K562 (cell line): ENCODE measurements around the gene NTRK3. TPM values are rescaled to one million over a fixed set of nuclear protein-coding genes. Genes with fewer than 3 reads are reported as not detected.

ENCODE experiments used
- ATAC-seq: fragments of 200-7000 bp; cut with Tn5 transposase; 3 replicates; pipeline ENCODE4 v1.9.1; 2020; ENCODE audit warnings: moderate library complexity
- BruUV-seq: library from RNA; stranded (reverse); fragments of 400-500 nt; replicated peaks from 2 replicates; lab custom pipeline; 2021; lab: Mats Ljungman, UMichigan
- CTCF ChIA-PET: fragments of 300-600 bp; formaldehyde crosslinking; extraction: SDS; loops from one replicate; lab custom pipeline; 2021; ENCODE audit warnings: low intra/inter-chr PET ratio; lab: Yijun Ruan, JAX
- POLR2A ChIA-PET: fragments of 300-600, 350-650 bp; sonication (Branson Sonifier 250); formaldehyde crosslinking; extraction: SDS; loops from one replicate; lab custom pipeline; 2021; ENCODE audit warnings: antibody characterized with exemption, inconsistent platforms; lab: Yijun Ruan, JAX
- DNase-seq, 4 experiments: peaks; one replicate each; pipeline versions ENCODE4 v3.0.0 to v3.0.0-alpha.2; 2011 to 2018; ENCODE audit warnings: low spot score in 3 of 4, mixed read lengths in 3 of 4; ENCODE audit errors: extremely low read depth in 1 of 4
- FAIRE-seq: peaks from 2 replicates; lab custom pipeline; 2011; peaks lifted over from hg19 to GRCh38; lab: Jason Lieb, UNC
- H2AFZ ChIP-seq: 2 replicates; pipeline ENCODE4 v1.6.0; 2011; ENCODE audit warnings: low read depth, low read length, control low read depth, inconsistent platforms
- H3K27ac ChIP-seq: fragments of 200-600 bp; 3 replicates; pipeline ENCODE4 v1.8.0; 2011; ENCODE audit warnings: low read depth, mild to moderate bottlenecking, control low read depth, inconsistent platforms, low read length, moderate library complexity, mixed read lengths; ENCODE audit errors: extremely low read depth
- H3K27me3 ChIP-seq, 2 experiments: fragments of 300-600 bp in 1 of 2; 2 replicates in 1 of 2; 3 replicates in 1 of 2; pipeline versions ENCODE4 v1.6.0 to v1.8.0; 2011; ENCODE audit warnings: inconsistent platforms in 2 of 2, low read length in 2 of 2, mild to moderate bottlenecking in 1 of 2, mixed read lengths in 1 of 2, moderate library complexity in 1 of 2; ENCODE audit not compliant: control insufficient read depth in 2 of 2, insufficient read depth in 2 of 2
- H3K36me3 ChIP-seq: fragments of 300-600 bp; 3 replicates; pipeline ENCODE4 v1.8.0; 2011; ENCODE audit warnings: mild to moderate bottlenecking, low read length, inconsistent platforms; ENCODE audit not compliant: control insufficient read depth, insufficient read depth
- H3K4me1 ChIP-seq, 2 experiments: fragments of 200-600 bp in 1 of 2; replicated peaks in 1 of 2; 2 replicates in 1 of 2; 3 replicates in 1 of 2; pipeline versions ENCODE4 v1.5.1 to v1.8.0; 2011; ENCODE audit warnings: inconsistent platforms in 2 of 2, low read length in 2 of 2, mild to moderate bottlenecking in 1 of 2, mixed read lengths in 1 of 2, moderate library complexity in 1 of 2; ENCODE audit not compliant: control insufficient read depth in 2 of 2, insufficient read depth in 2 of 2
- H3K4me2 ChIP-seq: 2 replicates; pipeline ENCODE4 v1.6.1; 2011; ENCODE audit warnings: low read length, control low read depth, inconsistent platforms, mixed read lengths; ENCODE audit not compliant: insufficient read depth
- H3K4me3 ChIP-seq: fragments of 200-600 bp; sonication (generic), shearing (Covaris generic); 2 replicates; pipeline ENCODE4 v1.5.1; 2016; ENCODE audit warnings: control low read depth, inconsistent platforms
- H3K79me2 ChIP-seq: fragments of 200-600 bp; 3 replicates; pipeline ENCODE4 v1.8.0; 2011; ENCODE audit warnings: low read length, inconsistent platforms; ENCODE audit not compliant: control insufficient read depth, insufficient read depth
- H3K9ac ChIP-seq, 2 experiments: 2 replicates each; pipeline versions ENCODE4 v1.6.0 to v1.6.1; 2011; ENCODE audit warnings: low read depth in 2 of 2, low read length in 2 of 2, control low read depth in 1 of 2, inconsistent platforms in 1 of 2, mild to moderate bottlenecking in 1 of 2, mixed read lengths in 1 of 2; ENCODE audit not compliant: insufficient read depth in 1 of 2
- H3K9me1 ChIP-seq: one replicate; pipeline ENCODE4 v1.6.0; 2011; ENCODE audit warnings: inconsistent platforms, mild to moderate bottlenecking, low read length, moderate library complexity; ENCODE audit not compliant: control insufficient read depth, insufficient read depth
- H3K9me3 ChIP-seq: replicated peaks from 2 replicates; pipeline ENCODE4 v1.5.1; 2011; ENCODE audit warnings: low read depth, low read length, inconsistent platforms; ENCODE audit not compliant: control insufficient read depth, insufficient read depth
- H4K20me1 ChIP-seq: replicated peaks from 2 replicates; pipeline ENCODE4 v1.6.1; 2011; ENCODE audit warnings: low read length, inconsistent platforms, mixed read lengths; ENCODE audit not compliant: control insufficient read depth, insufficient read depth
- NFRKB ChIP-seq: fragments of 450-650 bp; IDR thresholded peaks from 2 replicates; pipeline ENCODE4 v1.6.1; 2016; ENCODE audit warnings: low read depth
- NUFIP1 ChIP-seq: fragments of 450-650 bp; IDR thresholded peaks from 2 replicates; pipeline ENCODE4 v1.6.1; 2018; ENCODE audit not compliant: partially characterized antibody
- RBM39 ChIP-seq: fragments of 200-400 bp; formaldehyde crosslinking; optimal IDR thresholded peaks from 2 replicates; pipeline ENCODE3; 2018; ENCODE audit warnings: low read depth, low read length
- SRSF1 ChIP-seq: fragments of 200-400 bp; formaldehyde crosslinking; IDR thresholded peaks from 2 replicates; pipeline ENCODE4 v1.6.1; 2017; ENCODE audit warnings: mild to moderate bottlenecking, low read depth, low read length, moderate library complexity
- WGBS: fragments of 100-300 bp; shearing (Covaris generic); methylation state at CpG from one replicate; pipeline ENCODE4 v1.1.6; 2016; ENCODE audit warnings: low coverage, mixed read lengths; ENCODE audit not compliant: insufficient coverage; ENCODE audit errors: missing lambda C conversion rate; 5-methylcytosine and 5-hydroxymethylcytosine counted together
- in situ Hi-C: fragments of 300-500 bp; cut with MboI; formaldehyde crosslinking; loops from 4 replicates; pipeline ENCODE4 v1.15.0; 2018; ENCODE audit warnings: inconsistent platforms, mixed read lengths
- intact Hi-C: fragments of 100-400 bp; cut with micrococcal nuclease; formaldehyde crosslinking; loops from 2 replicates; pipeline ENCODE4 v1.14.2; 2022
- polyA plus RNA-seq, 8 experiments: library from polyadenylated mRNA; depleted of rRNA in 4 of 8; stranded (reverse) in 5 of 8; unstranded in 3 of 8; fragments of >200 nt; fragmentation: Nextera tagmentation in 2 of 8; fragmentation: Illumina TruSeq in 1 of 8; extraction: Ambion mirVana in 2 of 8; extraction: Trizol in 1 of 8; gene quantifications; 2 replicates each; pipeline versions ENCODE4 v1.2.1 to v1.2.3, GENCODE V29; 2011 to 2014; ENCODE audit warnings: inconsistent platforms in 1 of 8, missing spikeins in 1 of 8
- total RNA-seq, 7 experiments: library from RNA; depleted of rRNA in 6 of 7; stranded (reverse); fragments of >200 nt in 6 of 7; fragmentation: Illumina TruSeq in 2 of 7; extraction: Trizol in 2 of 7; gene quantifications; 2 replicates each; pipeline versions ENCODE4 v1.2.1 to v1.2.3, GENCODE V29; 2011 to 2021; ENCODE audit warnings: low replicate concordance in 1 of 7
- TF ChIP-seq, protein P1 (sequence below): fragments of 450-650 bp; IDR thresholded peaks from 2 replicates; pipeline ENCODE4 v1.6.1; 2016; ENCODE audit warnings: low read depth
- TF ChIP-seq, protein P2 (sequence below): sonication (generic); formaldehyde crosslinking; IDR thresholded peaks from 2 replicates; pipeline ENCODE4 v1.8.1; 2023; ENCODE audit warnings: missing genetic modification reagents, mild to moderate bottlenecking, borderline replicate concordance

The NTRK3 gene
- total and polyA plus RNA-seq, 9 of the 15 experiments (the other 6 are each of a cell fraction or from before 2014, with no cell fraction given), result 0.11 to 0.13 TPM; not detected in 7

DNA sequence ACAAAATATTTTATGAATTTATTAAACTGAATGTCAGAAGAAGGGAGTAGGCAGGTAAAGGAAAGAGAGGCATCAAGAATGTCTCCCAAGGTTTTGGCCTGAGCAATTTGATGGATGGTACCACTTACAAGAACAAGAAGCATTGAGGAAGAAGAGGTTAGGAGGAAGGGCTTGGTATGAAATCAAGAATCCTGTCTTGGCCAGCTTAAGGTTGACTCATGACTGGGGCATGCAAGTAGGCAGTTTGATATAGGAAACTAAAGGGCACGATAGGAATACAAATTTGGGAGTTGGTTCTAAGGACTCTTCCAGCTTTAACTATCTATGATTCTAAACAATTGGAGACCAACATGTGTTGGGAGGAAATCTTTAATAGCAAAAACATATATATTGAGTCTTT lies 79.1 kb downstream of the NTRK3 start (continued):
- TF ChIP-seq, protein P1, sequence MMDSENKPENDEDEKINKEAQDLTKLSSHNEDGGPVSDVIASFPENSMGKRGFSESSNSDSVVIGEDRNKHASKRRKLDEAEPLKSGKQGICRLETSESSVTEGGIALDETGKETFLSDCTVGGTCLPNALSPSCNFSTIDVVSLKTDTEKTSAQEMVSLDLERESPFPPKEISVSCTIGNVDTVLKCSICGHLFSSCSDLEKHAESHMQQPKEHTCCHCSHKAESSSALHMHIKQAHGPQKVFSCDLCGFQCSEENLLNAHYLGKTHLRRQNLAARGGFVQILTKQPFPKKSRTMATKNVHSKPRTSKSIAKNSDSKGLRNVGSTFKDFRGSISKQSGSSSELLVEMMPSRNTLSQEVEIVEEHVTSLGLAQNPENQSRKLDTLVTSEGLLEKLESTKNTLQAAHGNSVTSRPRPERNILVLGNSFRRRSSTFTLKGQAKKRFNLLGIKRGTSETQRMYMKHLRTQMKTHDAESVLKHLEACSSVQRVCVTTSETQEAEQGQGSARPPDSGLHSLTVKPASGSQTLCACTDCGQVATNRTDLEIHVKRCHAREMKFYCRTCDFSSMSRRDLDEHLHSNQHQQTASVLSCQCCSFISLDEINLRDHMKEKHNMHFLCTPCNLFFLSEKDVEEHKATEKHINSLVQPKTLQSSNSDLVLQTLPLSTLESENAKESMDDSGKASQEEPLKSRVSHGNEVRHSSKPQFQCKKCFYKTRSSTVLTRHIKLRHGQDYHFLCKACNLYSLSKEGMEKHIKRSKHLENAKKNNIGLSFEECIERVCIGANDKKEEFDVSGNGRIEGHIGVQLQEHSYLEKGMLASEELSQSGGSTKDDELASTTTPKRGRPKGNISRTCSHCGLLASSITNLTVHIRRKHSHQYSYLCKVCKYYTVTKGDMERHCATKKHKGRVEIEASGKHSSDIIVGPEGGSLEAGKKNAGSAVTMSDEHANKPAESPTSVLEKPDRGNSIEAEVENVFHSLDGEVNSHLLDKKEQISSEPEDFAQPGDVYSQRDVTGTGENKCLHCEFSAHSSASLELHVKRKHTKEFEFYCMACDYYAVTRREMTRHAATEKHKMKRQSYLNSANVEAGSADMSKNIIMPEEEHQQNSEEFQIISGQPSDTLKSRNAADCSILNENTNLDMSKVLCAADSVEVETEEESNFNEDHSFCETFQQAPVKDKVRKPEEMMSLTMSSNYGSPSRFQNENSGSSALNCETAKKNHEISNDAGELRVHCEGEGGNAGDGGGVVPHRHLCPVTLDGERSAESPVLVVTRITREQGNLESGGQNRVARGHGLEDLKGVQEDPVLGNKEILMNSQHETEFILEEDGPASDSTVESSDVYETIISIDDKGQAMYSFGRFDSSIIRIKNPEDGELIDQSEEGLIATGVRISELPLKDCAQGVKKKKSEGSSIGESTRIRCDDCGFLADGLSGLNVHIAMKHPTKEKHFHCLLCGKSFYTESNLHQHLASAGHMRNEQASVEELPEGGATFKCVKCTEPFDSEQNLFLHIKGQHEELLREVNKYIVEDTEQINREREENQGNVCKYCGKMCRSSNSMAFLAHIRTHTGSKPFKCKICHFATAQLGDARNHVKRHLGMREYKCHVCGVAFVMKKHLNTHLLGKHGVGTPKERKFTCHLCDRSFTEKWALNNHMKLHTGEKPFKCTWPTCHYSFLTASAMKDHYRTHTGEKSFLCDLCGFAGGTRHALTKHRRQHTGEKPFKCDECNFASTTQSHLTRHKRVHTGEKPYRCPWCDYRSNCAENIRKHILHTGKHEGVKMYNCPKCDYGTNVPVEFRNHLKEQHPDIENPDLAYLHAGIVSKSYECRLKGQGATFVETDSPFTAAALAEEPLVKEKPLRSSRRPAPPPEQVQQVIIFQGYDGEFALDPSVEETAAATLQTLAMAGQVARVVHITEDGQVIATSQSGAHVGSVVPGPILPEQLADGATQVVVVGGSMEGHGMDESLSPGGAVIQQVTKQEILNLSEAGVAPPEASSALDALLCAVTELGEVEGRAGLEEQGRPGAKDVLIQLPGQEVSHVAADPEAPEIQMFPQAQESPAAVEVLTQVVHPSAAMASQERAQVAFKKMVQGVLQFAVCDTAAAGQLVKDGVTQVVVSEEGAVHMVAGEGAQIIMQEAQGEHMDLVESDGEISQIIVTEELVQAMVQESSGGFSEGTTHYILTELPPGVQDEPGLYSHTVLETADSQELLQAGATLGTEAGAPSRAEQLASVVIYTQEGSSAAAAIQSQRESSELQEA, result no peak
- TF ChIP-seq RBM39, result no peak
- TF ChIP-seq, all 486 proteins: peak for 0

DNA sequence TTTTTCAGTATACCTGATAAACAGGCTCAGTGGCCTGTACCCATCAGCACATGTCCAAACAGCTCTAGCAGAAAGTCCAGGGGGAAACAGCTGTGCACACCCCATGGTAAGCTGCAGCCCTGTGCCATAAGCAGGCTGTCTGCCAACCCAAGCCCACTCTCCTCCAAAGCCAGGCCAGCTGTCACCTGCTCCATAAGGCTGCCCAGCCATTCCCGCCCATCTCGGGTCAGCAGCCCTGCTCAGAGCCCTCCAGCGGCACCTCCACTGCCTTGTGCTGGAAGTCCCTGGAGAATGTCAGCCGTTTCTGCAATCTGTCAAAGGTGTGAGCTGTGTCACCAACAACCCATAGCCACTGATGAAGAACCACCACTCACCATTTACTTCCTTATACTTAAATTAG lies 82.0 kb downstream of the NTRK3 start:
- ATAC-seq (no peak), DNase-seq (no peak), FAIRE-seq (no peak)
- no peak overlapping the region for H2AFZ ChIP-seq
- no peaks in the 10 kb centered on the region for H3K27me3 ChIP-seq
- no peak overlapping the region for H3K4me3 ChIP-seq
- no peaks in the 10 kb centered on the region for H4K20me1 ChIP-seq
- H3K79me2 ChIP-seq, result no peaks in the 10 kb centered on the region
- in situ Hi-C loops, result no loop called here
- no TSS peak for BruUV-seq
- H3K36me3 ChIP-seq, result no peaks in the 10 kb centered on the region
- ChIA-PET POLR2A (no interaction called here), CTCF (no interaction called here)
- H3K9me1 ChIP-seq, result no peaks in the 10 kb centered on the region
- no peak overlapping the region for H3K4me2 ChIP-seq
- intact Hi-C loops, result no loop called here
- H3K27ac ChIP-seq, result no peak overlapping the region
- peak overlapping the region in 1 of 2 experiments; percentile 45; a peak in 1 of 4 replicates for H3K9ac ChIP-seq
- H3K4me1 ChIP-seq, result no peaks in the 10 kb centered on the region
- no peaks in the 10 kb centered on the region for H3K9me3 ChIP-seq
- 0% methylated on average over 4 of the region's 4 CpGs for WGBS
- no peak for TF ChIP-seq NUFIP1
- no peak for TF ChIP-seq SRSF1
- no peak for TF ChIP-seq NFRKB
- TF ChIP-seq, protein P2, sequence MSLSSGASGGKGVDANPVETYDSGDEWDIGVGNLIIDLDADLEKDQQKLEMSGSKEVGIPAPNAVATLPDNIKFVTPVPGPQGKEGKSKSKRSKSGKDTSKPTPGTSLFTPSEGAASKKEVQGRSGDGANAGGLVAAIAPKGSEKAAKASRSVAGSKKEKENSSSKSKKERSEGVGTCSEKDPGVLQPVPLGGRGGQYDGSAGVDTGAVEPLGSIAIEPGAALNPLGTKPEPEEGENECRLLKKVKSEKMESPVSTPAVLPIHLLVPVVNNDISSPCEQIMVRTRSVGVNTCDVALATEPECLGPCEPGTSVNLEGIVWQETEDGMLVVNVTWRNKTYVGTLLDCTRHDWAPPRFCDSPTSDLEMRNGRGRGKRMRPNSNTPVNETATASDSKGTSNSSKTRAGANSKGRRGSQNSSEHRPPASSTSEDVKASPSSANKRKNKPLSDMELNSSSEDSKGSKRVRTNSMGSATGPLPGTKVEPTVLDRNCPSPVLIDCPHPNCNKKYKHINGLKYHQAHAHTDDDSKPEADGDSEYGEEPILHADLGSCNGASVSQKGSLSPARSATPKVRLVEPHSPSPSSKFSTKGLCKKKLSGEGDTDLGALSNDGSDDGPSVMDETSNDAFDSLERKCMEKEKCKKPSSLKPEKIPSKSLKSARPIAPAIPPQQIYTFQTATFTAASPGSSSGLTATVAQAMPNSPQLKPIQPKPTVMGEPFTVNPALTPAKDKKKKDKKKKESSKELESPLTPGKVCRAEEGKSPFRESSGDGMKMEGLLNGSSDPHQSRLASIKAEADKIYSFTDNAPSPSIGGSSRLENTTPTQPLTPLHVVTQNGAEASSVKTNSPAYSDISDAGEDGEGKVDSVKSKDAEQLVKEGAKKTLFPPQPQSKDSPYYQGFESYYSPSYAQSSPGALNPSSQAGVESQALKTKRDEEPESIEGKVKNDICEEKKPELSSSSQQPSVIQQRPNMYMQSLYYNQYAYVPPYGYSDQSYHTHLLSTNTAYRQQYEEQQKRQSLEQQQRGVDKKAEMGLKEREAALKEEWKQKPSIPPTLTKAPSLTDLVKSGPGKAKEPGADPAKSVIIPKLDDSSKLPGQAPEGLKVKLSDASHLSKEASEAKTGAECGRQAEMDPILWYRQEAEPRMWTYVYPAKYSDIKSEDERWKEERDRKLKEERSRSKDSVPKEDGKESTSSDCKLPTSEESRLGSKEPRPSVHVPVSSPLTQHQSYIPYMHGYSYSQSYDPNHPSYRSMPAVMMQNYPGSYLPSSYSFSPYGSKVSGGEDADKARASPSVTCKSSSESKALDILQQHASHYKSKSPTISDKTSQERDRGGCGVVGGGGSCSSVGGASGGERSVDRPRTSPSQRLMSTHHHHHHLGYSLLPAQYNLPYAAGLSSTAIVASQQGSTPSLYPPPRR, result no peak
